T-helper 9 cell (primary cell): ENCODE data around the gene GFY.

Experiments
- DNase-seq: peaks from one replicate; pipeline ENCODE4 v3.0.0-alpha.2; 2020

The GFY gene

DNA sequence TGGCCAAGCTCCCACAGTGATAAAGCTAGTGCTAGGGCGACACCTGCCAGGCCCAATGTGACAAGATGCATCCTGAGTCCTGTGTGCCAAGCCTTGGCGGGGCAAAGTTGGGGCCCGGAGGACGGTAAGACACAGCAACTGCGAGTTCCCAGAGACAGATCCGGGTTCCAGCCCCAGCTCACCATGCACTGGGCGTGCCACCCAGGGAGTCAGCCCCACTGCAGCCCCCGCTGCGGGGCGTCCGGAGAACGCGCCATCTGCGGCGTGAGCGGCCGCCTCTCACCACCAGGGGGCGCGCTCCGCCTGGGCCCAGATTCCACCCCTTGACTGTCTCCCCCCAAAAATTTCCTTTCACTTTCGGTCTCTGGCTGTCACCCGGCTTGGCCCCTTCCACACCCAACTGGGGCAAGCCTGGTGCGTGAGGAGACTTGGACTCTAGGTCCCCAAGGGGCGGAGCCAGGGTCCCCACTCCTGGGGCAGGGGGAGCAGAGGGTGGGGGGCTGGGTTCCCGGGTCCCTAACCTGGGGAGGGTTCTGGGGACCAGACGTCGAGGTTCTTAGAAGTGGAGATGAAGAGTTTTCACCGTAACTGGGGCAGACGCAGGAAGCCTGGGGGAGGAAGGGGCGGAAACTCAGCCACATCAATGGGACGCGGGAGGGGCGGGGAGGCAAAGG, 48.8 kb downstream of the GFY start, which contains the start of gene FLT3LG:
FLT3LG (plus strand) TSS at position 348 of the 674 bp plus-strand sequence. CDS start 425 bp downstream, outside the sequence.
- peak; percentile 85 for DNase-seq

DNA sequence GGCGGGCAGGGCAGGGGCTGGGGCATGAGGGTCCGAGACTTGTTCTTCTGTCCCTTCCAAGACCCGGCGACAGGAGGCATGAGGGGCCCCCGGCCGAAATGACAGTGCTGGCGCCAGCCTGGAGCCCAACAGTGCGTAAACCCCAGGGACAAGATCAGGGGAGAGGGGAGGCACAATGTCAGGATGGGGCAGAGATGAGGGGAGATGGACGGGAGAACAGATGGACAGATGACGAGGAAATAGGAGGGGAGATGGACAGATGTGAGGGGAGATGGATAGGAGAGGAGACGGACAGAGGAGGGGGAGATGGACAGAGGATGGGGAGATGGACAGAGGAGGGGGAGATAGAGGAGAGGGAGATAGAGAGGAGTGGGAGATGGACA, 49.3 kb downstream of the GFY start:
- DNase-seq: no peak

DNA sequence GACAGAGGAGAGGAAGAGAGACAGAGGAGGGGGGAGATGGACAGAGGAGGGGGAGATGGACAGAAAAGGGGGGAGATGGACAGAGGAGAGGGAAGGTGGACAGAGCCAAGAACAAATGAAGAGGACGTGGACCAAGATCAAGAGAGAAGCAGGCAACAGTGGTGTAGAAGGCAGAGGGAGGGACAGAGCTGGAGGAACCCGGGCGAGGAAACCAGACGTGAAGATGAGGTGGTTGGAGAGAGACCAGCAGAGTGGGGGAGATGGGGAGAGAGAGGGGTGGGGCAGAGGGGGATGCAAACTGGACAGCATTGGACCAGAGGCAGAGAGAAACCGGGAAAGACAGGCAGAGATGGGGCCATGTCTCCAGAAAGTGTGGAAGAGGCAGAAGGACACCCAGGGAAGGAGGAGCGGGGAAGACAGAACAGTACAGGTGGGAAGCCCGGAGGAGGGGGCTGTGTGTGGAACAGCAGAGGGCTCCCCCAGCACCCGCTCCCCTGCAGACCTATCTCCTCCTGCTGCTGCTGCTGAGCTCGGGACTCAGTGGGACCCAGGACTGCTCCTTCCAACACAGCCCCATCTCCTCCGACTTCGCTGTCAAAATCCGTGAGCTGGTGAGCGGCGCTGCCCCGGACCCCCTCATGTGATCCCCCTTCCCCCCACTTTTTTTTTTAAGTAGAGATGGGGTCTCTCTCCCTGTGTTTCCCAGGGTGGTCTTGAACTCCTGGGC, 50.2 kb downstream of the GFY start:
- no peak for DNase-seq

DNA sequence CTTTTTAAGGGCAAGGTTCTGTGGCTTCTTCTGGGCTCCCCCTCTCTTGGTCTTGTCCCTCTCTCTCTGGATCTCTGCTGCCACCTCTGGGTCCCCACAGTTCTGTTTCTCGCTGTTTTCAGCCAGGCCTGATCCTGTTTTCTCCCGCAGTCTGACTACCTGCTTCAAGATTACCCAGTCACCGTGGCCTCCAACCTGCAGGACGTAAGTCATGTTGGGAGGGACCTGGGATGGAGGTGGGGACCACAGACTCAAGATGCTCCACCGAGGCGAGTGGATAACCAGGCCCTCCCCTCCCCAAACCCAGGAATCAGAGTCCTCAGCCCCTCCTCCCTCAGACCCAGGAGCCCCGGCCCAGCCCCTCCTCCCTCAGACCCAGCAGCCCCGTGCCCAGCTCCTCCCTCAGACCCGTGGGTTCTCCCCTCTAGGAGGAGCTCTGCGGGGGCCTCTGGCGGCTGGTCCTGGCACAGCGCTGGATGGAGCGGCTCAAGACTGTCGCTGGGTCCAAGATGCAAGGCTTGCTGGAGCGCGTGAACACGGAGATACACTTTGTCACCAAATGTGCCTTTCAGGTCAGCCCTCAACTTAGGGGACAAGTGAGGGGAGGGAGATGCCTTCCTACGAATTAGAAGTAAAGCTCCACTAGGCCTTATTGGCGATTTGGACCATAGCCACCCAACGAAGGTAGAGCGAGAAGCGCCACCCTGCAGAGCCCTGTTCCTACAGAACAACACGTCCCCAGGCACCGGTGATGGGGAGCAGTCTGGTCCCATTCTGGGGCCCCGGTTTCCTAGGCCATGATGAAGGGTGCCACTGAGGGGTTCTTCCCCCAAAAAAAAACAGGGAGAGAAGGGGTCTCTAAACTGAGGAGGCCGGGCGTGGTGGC, 51.0 kb downstream of the GFY start:
- peak; percentile 54 for DNase-seq
